Fibroblast of the conjunctiva (primary cell): ENCODE results near the gene SKA2.
A peak's percentile ranks its signal among the peaks of the same experiment; 100 is the strongest.
"Not testable (repeated sequence)": the region's sequence is repeated elsewhere in the genome, so short reads cannot be mapped to it uniquely, and the experiment has no call there.

ENCODE experiments used
- DNase-seq: peaks from one replicate; pipeline ENCODE4 v3.0.0-alpha.2; 2010; ENCODE audit warnings: low read depth

The SKA2 gene

GRCh38 chr17:59097876-59098275 lies 57.1 kb downstream of the SKA2 start:
- no peak for DNase-seq

GRCh38 chr17:59094861-59095530 lies 60.0 kb downstream of the SKA2 start:
- no peak for DNase-seq

DNA sequence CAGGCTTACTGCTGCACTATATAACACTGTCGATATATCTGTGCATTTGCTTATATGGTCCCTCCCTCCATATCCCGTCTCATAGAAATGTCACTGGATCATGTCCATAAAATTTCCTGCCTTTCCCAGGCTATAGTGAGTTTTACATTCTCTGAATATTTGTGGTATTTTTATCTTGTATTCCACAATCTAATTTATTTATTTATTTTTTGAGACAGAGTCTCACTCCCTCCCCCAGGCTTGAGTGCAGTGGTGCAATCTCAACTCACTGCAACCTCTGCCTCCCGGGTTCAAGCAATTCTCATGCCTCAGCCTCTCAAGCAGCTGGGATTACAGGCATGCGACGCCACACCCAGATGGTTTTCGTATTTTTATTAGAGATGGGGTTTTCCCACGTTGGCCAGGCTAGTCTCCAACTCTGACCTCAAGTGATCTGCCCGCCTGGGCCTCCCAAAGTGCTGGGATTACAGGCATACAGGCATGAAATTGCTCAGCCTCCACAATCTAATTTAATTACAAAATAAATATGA lies 61.2 kb downstream of the SKA2 start:
- DNase-seq = peak; percentile 70

DNA sequence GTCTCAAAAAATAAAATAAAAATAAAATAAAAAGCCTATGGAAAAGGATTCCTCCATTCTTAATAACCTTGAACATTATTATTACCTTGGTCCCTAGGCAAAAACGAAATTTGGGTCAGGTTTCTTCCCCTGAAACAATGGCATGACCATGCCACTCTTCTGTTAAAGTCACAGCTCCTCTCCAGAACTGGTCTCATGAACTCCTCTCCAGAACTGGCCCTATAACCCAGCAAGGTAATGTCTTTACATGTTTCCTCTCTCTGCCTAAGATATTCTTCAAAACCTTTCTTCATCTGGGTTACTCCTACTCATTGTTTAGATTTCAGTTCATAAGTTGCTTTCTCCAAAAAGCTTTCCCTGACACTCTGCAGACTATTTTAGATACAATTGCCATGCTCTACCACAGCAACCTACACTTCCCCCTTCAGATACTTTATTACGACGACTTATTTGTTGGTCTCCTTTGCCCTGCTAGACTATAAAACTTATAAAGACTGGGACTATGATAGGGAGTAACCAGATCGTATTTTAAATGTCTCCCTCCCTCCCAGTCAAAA lies 61.8 kb downstream of the SKA2 start:
- no peak for DNase-seq

- not testable (repeated sequence) for DNase-seq
Measured at GRCh38 chr17:59090593-59090992, 64.4 kb downstream of the SKA2 start.

- DNase-seq = no peak
Measured at GRCh38 chr17:59084154-59084553, 70.8 kb downstream of the SKA2 start.

GRCh38 chr17:59074494-59074893 lies 80.5 kb downstream of the SKA2 start:
- DNase-seq = no peak

DNA sequence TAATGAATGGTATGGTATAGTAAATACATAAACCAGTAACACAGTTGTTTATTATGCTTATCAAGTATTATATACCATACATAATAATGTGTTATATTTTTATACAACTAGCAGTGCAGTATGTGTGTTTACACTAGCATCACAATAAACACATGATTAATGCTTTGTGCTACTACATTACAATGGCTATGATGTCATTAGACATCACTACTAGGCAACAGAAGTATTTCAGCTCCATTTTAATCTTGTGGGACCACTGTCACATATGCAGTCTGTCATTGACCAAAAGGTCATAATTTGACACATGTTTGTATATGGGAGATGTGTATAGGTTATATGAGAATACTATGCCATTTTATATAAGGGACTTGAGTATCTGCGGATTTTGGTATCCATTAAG lies 81.0 kb downstream of the SKA2 start:
- no peak for DNase-seq

GRCh38 chr17:59069856-59070255 lies 85.1 kb downstream of the SKA2 start:
- no peak for DNase-seq

DNA sequence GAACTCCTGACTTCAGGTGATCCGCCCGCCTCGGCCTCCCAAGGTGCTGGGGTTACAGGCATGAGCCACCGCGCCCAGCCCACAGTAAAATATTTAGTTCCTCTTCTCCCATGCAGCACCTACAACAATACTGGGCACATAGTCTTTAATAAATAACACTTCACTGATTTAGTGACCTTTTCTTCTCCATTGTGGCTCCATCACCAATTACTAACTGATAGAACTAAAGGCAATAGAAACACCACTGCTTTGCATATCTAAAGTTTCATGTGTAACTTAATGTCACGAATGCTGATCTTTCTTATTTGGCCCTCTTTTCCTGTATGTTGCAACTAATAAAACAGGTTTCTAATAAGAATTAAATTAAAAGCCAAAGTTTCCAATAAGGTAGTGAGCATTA lies 87.2 kb downstream of the SKA2 start:
- DNase-seq = no peak

DNA sequence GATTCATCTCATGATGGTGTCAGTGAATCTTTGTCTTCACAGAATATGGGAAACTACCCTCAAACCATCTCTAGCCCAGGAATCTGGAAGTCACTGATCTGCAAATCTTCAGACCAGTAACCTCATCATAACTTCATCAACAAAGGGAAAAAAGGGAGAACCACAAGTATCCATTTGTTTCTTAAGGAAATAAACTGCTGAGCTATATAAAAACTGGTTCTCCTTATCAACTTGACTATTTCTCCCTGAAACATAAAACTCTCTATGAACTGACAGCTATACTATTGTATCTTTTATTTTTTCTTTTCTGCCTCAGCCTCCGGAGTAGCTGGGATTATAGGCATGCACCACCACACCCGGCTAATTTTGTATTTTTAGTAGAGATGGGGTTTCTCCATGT lies 87.6 kb downstream of the SKA2 start:
- no peak for DNase-seq

DNA sequence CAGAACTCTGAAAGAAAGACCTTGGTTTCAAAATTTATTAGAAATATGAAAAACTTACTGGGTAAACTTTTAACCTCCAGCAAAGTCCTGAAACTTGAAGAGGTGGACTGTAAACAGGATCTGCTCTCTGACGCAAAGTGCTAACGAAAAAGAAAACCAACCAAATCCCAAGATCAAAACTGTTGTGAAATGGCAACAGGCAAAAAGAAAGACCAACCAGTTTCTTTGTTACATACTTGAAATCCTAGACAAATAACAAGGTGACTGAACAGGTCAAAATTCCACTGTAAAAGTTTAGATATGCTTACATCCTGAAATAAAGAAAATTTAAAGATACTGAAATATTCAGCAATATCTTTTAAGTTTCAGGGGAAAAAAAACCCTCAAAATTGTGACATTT lies 92.5 kb downstream of the SKA2 start:
- no peak for DNase-seq
